Left ventricle myocardium superior (tissue), 1 donor: ENCODE data around the gene MYO3B. TPM values are rescaled to one million over a fixed set of nuclear protein-coding genes. Genes with fewer than 3 reads are reported as not detected.
"Not testable (repeated sequence)": the region's sequence is repeated elsewhere in the genome, so short reads cannot be mapped to it uniquely, and the experiment has no call there.

Source experiments
- ATAC-seq: fragments of 200-7000 bp; cut with Tn5 transposase; one replicate; pipeline ENCODE4 v1.9.1; 2020; ENCODE audit warnings: mild to moderate bottlenecking, moderate library complexity
- DNase-seq: peaks from one replicate; pipeline ENCODE4 v3.0.0-alpha.2; 2020
- intact Hi-C: fragments of 100-400 bp; cut with micrococcal nuclease; formaldehyde crosslinking; loops from one replicate; pipeline ENCODE4 v1.11.0; 2022
- total RNA-seq: library from RNA; stranded (reverse); fragmentation: NEBNext Ultra II Directional; extraction: Animal tissue kit (Norgen Biotek cat#: 25700); gene quantifications from one replicate; pipeline ENCODE4 v1.2.1, GENCODE V29; 2021
- donor health status: DM: no; HTN: yes; CAD: no; lungs with severe emphysema.

The MYO3B gene
- total RNA-seq, 1 donor from 2014 or later, result 0.05 TPM

DNA sequence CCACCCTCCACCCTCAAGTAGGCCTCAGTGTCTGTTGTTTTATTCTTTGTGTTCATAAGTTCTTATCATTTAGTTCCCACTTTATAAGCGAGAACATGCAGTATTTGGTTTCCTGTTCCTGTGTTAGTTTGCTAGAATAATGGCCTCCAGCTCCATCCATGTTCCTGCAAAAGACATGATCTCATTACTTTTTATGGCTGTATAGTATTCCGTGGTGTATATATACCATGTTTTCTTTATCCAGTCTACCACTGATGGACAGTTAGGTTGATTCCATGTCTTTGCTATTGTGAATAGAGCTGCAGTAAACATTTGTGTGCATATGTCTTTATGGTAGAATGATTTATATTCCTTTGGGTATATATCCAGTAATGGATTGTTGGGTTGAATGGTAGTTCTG lies 101.7 kb downstream of the MYO3B start:
- ATAC-seq, intact Hi-C loops, DNase-seq: not testable (repeated sequence)

DNA sequence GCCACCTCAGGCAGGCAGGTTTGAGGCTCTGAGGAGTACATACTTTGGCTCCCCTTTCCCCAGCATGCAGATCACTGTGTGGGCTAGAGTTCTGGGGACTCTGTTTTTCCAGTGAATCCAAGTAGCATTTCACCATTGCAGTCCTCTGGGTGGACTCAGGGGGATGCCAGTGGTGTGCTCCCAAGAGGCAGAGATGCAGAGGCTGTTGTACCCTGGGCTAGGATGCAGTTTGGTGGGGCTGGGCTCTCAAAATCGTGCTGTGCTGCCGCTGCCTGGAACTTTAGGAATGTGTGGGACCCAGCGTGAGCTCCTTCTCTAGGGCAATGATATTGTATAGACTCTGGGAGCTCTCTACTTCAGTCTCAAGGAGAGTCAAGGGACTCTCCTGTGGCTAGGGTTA lies 104.9 kb downstream of the MYO3B start:
- ATAC-seq, result no peak
- DNase-seq, result no peak
- intact Hi-C loops, result no loop called here

DNA sequence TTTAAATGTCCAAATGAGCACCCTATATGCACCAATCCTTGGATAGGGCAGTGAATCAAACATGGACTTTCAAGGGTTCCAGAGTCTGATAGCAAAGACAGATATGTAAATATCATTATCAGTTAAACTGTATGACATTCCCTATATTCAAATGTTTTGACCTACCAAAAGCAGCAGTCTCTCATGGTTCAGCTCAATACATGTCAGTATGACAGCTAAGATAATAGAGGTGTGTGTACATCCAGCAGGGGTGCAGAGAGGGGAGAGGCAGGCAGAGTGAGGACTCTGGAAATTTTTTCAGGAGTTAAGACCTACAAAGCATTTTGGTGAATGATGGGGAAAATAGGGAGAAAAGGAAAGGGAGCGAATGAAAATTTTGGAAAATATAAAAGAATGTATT lies 106.3 kb downstream of the MYO3B start:
- intact Hi-C loops, result no loop called here
- ATAC-seq (no peak), DNase-seq (no peak)

DNA sequence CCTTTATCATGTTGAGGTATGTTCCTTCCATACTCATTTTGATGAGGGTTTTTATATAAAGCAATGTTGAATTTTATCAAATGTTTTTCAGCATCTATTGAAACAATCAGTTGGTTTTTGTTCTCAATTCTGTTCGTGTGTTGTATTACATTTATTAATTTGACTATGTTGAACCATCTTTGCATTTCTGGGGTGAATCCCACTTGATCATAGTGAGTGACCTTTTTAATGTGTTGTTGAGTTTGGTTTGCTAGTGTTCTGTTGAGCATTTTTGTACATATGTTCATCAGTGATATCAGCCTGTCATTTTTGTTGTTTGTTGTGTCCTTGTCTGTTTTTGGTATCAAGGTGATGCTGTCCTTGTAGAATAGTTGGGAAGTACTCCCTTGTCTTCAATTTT lies 110.9 kb downstream of the MYO3B start:
- no peak for DNase-seq
- ATAC-seq, result no peak
- intact Hi-C loops, result no loop called here

DNA sequence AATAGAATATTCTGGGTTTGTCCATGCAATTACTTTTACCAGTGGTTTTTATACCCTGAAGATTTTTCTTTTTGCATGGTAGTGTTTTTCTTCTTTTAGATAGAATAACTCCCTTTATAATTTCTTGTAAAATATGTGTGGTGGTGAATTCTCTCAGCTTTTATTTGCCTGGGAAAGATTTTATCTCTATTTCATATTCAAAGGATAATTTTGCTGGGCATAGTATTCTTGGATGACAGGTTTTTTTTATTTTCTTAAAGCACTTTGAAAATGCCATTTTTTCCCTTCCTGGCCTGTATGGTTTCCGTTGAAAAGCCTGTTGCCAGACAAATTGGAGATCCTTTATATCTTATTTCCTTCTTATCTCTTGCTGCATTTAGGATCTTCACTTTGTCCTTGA lies 113.5 kb downstream of the MYO3B start:
- ATAC-seq (no peak), DNase-seq (no peak)
- intact Hi-C loops, result no loop called here

DNA sequence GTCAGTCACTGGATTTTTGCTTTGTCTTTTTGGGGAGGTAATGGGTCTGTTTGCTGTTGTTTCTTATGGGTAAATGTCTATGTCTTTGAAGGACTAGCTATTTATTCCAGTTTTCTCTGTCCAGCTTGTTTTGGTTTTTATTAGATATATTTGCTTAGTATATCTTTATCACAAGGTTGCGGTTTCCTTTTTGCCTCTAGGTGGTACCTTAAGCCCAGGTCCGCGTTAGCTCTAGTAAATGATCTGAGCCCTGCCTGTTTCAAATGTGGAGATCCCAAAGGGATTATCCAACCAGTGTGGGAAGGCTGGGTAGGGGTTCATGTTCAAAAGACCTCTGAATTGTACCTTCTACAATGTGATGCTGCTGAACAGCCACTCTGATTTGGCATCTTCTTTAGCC lies 114.5 kb downstream of the MYO3B start:
- ATAC-seq (no peak), DNase-seq (no peak)
- intact Hi-C loops, result no loop called here

DNA sequence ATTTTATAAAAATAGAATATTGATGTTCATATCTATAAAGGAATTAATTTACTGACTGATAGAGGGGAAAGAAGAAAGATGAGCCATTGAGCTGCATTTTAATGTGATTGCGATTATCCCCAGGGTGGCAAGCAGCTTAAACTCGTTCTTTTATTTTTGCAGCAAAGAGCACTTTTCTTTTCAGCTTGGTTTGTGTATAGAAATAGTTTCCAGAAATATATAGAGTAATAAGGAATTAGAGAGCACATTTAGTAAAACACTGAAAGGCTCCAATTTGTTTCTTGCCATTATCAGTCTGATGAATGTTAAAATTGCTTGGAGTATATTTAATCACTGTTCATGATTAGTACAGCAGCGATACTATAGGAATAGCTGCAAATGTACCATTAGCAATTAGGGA lies 119.5 kb downstream of the MYO3B start:
- no peak for ATAC-seq
- DNase-seq, result no peak
- intact Hi-C loops, result no loop called here

DNA sequence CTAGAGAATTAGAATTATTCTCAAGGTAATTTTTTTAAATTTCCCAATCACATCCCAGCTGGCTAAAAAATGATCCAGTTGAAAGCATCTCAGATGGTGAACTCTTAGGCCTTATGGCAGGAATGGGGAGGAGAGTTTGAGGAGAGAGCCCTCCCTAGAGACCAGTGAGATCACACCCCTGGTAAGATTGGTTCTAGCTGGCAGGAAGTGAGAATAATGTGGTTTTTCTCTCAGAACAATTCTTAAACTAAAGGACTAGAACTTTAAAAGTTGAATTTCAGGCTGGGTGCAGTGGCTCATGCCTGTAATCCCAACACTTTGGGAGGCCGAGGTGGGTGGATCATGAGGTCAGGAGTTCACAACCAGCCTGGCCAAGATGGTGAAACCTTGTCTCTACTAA lies 120.2 kb downstream of the MYO3B start:
- DNase-seq (no peak), ATAC-seq (no peak)
- intact Hi-C loops, result no loop called here

DNA sequence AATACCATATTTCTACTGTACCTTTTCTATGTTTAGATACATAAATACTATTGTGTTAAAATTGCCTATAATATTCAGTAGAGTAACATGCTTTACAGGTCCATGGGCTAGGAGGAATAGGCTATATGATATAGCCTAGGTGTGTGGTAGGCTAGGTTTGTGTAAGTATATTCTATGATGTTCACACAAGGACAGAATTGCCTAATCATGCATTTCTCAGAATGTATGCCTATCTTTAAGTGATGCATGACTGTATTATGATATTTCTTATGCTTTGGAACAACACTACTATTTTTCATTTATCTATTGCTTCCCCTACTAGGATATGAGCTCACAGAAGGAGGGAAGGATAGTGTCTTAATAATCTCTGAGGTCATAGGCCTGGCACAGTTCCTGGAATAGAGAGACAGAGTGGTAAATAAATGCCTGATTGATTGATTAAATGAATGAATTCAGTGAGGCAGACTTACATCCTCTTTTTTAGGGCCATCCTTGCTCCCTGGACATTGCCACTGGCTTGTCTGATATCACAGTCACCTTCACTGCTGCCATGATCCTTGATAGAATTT lies 121.0 kb downstream of the MYO3B start:
- intact Hi-C loops, result no loop called here
- DNase-seq, result no peak
- no peak for ATAC-seq

DNA sequence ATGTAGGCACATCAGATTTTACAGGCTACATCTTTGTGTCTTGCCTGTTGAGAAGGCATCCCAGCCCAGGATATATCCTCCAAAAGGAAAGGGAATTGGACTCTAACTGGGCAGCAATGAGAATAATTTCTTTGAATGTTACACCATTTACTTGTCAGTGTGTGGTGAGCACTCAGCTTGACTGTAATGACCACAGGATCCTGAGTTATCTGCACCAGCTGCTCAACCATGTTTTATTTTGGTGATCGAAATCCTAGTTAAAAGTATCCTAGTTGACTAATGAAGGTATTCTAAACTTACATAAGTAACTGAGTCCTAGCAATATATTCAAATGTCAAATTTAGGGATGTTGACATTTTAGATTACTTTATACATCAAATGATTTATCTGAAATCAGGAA lies 123.0 kb downstream of the MYO3B start:
- intact Hi-C loops, result no loop called here
- DNase-seq, result no peak

DNA sequence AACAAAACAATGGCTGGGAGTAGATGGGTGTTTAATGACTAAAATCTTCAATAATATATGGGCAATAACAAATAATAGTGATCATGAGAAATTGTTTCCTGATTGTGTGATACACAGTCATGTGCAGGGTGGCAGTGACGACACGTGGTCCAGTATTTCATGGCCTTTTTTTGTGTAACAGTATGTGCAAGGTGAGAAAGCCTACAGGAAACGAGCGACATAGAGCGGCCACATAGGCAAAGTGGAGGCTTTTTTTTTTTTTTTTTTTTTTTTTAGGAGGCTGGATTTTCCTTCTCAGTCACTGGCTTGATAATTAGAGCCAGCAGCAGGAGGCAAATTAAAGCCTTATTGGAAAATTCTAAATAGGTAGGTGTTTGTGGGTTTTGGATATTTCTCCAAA lies 123.7 kb downstream of the MYO3B start:
- ATAC-seq, result no peak
- intact Hi-C loops, result no loop called here
- DNase-seq, result no peak

More for the DNA sequence above, 123.0 kb downstream of the MYO3B start:
- no peak for ATAC-seq

DNA sequence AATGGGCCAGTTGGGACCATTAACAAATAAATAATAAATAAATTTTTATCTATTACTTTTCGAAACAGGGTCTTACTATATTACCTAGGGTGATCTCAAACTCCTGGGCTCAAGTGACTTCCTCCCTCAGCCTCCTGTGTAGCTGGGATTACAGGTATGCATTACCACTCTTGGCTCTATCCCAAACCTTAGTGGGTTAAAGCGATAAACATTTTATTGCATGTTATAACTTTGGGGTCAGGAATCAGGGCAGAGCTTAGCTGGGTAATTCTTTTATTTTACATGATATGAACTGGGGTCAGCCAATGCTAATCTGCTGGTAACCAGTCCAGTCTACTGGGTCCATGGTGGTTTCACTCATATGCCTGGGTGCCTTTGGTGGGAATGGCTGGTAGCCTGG lies 127.8 kb downstream of the MYO3B start:
- no peak for DNase-seq
- ATAC-seq, result no peak
- intact Hi-C loops, result no loop called here

DNA sequence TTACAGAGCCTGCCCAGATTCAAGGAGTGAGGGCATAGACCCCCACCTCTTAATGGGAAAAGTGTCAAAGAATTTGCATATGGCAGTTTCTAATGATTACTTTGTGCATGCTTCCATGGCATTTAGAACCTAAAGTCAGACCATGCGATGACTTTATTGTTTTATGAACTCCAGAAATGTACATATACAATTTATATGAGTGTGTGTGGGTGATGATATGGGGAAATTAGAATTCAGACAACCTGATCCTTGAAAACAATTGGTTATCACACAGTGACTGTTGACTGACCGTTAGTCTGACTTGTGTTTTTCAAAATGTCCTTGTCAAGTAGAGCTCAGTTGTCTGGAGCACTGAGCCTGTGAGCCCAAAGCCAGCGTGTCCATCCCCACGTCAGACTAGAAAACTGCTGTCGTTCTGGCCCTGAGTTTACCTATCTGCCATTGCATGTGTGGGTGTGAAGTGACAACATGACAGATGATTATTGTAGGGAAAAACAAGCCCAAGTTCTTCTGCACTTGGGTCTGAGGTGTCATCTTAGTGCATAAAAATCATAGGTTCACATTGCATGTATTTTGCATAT lies 128.4 kb downstream of the MYO3B start:
- no peak for DNase-seq
- intact Hi-C loops, result no loop called here
- ATAC-seq, result no peak

DNA sequence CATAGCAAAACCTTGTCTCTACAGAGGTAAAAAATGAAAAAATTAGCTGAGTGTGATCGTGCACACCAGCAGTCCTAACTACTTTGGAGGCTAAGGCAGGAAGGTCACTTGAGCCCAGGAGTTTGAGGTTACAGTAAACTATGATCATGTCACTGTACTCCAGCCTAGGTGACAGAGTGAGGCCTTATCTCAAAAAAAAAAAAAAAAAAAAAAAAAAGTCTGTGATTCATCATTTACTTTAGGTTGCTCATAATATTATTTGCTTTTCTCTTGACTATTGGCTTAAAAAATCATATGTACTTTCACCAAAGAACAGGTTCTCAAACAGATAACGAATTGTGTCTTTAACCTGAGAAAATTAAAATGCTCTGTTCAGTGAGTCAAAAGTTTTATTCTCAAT lies 129.1 kb downstream of the MYO3B start:
- ATAC-seq, result no peak

DNA sequence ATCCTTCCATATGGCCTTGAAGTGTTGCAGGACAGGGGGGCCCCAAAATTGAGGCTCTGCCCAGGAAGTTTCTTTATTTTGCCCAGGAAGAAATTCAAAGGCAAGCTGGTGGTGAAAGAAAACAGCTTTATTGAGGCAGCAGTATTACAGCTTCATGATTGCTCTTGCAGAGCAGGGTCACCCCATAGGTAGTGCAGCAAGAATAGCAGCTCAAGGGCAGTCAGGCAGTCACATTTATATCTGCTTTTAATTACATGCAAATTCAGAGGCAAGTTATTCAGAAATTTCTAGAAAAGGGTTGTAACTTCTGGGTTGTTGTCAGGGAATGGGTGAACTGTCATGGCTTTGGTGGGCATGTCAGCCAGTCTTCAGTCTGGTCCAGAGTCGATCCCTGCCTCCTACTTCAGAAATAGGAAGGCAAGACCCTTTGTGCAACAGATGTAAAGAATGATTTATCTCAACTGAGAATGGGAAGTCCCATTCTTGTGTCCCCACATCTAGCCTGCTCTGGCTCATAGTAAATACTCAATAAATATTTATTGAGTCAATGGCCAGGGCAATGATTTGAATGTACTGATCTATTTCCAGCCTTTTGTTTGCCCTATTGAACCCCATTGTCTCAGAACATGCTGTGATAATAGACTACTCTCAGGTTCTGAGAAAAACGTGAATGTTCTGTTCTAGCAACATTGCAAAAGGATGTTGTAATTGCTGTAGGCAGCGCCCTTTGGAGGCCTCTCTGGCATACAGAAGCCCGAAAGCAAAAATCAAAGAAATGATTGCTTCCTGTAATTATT lies 129.8 kb downstream of the MYO3B start:
- ATAC-seq, result no peak
- no peak for DNase-seq
- intact Hi-C loops, result no loop called here

More for the DNA sequence above, 129.1 kb downstream of the MYO3B start:
- DNase-seq, result no peak
- intact Hi-C loops, result no loop called here

DNA sequence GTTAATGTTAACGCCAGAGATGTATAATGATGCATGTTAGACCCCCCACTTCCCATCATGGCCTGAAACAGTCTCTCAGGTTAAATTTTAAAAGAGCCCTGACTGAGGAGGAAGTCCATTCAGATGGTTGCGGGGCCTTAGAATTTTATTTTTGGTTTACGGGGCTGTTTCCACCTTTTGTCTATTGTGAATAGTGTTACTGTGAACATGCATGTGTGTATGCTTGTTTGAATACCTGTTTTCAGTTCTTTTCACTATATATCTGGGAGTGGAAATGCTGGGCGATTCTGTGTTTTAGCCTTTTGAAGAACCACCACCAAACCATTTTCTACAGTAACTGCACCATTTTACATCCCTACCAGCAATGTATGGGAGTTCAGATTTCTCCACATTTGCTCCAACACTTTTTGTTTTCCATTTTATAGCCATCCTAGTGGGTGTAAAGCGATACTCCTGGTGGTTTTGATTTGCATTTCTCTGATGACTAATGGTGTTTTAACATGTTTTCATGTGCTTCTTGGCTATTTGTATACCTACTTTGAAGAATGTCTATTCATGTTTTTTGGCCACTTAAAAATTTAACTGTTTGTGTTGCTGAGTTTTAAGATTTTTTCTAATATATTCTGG lies 133.0 kb downstream of the MYO3B start:
- ATAC-seq (no peak), DNase-seq (no peak)
- intact Hi-C loops, result no loop called here

DNA sequence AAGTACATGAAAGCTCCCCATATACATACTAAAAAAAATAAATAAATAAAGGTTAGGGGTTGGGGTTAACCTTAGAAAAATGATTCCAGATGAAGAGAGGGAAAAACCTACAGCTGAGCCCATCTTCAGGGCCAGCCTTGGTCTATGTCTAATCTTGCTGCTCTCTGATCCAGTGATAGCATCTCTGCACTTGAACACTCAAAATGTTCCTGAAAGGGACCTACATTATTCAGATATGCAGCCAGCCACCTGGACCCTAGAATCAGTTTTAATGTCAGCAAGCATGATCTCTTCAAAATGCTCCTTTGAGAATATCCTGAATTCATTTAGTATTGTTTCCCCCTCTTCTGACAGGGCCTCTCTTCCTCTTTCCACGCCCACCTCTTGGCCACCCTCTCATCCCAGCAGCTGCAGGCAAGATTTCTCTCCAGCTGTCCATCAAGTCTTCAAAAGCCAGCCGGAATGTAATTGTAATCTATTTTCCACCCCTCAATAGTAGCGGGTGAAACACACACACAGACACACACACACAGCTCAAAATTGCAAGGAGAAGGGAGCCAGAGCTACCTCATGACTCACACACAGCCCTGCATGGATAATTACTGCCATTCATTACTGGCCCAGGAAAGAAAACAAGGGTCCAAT lies 135.5 kb downstream of the MYO3B start:
- no peak for DNase-seq
- intact Hi-C loops, result no loop called here
- no peak for ATAC-seq

DNA sequence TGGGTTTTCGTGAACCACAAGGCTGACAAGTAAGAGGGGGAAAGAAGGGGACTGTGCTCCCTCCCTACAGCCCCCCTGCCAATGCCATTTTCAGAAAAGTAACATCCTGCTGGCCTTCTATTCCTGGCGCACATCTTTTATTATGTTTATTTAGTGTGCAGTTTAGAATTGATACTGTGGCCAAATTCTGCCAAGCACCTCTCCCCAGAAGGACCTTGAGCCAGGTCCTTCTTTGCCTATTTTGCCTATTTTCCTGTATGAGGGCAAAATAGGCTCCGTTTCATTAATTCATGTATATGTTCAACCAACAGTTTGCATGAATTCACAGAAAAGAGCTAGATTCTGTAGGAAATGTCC lies 136.0 kb downstream of the MYO3B start:
- intact Hi-C loops, result no loop called here
- DNase-seq (no peak), ATAC-seq (no peak)

DNA sequence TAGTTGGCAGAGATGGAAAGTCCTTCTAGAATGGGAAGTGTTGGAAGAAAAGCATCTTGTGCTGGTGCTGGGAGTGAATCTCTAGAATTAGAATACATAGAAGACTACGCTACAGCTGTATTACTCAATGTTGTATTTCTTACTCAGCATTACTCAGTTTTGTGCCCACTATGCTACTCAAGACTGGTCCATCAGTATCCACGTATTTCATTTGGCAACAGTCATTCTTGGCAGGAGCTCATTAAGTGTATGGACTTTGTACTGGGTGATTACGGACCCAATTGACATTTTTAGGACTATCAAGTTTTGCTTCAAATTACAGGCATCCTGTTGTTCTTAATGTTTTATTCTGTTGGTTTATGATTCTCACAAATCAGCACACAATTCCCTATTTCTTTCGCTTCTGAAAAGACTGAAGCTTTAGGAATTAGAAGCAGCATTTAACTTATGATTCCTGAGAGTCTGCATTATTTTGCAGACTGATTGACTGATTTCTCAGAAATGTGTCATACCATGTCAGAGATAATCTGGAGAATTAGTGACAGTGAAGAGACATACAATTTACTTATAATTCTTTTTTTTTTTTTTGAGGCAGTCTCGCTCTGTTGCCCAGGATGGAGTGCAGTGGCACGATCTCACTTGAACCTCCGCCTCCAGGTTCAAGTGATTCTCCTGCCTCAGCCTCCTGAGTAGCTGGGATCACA lies 136.9 kb downstream of the MYO3B start:
- DNase-seq (no peak), ATAC-seq (no peak)

More for the DNA sequence above, 136.9 kb downstream of the MYO3B start:
- intact Hi-C loops, result no loop called here
